Fibroblast of skin of abdomen (primary cell): ENCODE results near the gene SHISAL1.

Source experiments
- DNase-seq: peaks from one replicate; pipeline ENCODE4 v3.0.0-alpha.2; 2013

SHISAL1 gene

GRCh38 chr22:44207173-44207980, 105.4 kb downstream of the SHISAL1 start:
- no peak for DNase-seq

GRCh38 chr22:44206696-44207095, 106.1 kb downstream of the SHISAL1 start:
- DNase-seq, result no peak

GRCh38 chr22:44206330-44206645, 106.5 kb downstream of the SHISAL1 start:
- no peak for DNase-seq

DNA sequence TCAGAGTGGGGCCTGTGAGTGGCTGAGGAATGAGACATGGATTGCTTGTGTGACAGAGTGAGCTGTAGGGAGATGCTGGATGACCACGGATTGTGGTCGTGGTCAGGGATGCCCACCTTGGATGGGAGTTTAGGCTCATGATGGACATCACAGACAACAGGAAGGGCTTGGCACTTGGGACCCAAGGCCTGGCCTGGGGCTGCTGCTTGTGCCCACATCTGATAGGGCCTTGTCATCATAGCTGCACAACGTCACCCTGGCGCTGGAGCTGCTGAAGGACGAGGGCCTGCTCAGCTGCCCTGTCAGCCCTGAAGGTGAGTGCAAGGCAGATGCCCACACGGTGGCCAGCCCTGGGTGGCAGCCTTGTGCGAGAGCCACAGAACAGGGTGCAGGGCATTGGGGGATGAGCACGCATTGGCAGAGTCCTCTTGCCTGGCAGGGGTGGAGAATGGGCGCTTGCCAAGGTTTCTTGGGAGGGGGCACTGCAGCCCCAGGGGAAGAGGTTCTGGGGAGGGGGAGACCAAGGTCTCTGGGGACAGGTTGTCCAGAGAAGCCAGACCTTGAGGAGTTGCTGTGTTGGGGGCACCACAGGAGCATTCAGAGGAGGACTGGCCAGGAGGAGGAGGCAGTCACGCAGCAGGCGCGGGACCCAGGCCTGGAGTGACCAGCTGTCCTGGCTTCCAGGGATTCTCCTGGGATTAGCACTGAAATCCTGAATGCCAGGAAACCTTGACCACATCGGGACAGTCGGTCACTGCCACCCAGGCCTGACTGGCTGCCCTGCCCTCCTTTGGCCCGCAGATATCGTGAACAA, 107.0 kb downstream of the SHISAL1 start:
- DNase-seq, result no peak

DNA sequence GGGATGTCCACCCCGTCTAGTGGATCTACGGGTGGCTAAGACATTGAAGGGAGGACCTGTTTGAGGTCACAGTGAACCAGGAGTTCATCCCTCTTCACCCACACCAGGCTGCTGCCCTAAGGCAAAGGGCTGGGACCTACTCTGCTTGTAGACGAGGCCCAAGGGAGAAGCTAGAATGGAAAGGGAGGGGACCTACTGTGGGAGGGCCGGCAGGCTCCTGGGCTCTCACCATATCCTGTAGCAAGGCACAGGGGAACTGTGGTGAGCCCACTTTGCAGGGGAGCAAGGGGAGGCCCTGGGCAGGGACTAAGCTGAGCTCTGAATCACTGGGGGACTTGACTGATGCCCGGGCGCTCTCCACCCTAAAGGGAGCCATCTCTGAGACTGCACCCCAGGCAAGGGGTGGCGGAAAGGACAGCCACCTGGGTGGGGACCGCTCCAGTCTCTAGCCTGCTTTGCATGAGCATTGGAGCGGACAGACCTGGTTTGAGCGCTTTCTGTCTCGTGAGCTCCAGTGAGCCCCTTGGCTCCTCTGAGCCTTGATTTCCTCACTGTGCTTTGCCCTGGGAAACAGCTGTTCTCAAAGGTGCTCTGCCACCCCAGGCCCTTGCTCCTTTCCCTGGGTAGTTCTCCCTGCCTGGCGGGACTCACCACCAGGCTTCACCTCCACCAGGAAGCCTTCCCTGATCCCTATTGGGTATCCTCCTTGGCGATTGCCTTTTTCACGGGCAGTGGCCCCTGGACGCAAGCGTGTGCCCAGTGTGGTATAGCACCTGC, 107.8 kb downstream of the SHISAL1 start:
- DNase-seq, result no peak

DNA sequence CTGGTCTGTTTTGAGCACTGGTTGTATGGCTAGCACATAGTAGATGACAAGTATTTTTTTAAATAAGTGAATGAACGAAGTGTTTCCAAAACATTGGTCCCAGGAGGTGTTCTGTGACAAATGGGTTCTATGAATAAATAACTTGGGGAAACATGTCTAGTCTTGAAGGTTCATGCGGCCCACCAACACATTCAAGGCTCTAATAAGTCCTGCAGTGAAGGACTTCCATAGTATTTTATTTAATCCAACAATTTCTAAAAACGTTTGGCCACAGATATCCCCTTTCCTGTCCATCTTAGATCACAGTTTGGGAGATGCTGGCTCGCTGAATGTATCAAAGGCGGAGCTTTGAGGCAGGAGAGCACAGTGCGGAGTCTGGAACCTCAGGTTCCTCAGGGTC, 109.5 kb downstream of the SHISAL1 start:
- no peak for DNase-seq

GRCh38 chr22:44202261-44202789, 110.4 kb downstream of the SHISAL1 start:
- peak; percentile 86 for DNase-seq

- DNase-seq, result no peak
Observed at GRCh38 chr22:44201665-44202064, 111.1 kb downstream of the SHISAL1 start.

GRCh38 chr22:44200855-44201550, 111.7 kb downstream of the SHISAL1 start:
- DNase-seq, result no peak

GRCh38 chr22:44200451-44200850, 112.3 kb downstream of the SHISAL1 start:
- DNase-seq, result no peak

- DNase-seq, result no peak
Observed at GRCh38 chr22:44199866-44200265, 112.9 kb downstream of the SHISAL1 start.

DNA sequence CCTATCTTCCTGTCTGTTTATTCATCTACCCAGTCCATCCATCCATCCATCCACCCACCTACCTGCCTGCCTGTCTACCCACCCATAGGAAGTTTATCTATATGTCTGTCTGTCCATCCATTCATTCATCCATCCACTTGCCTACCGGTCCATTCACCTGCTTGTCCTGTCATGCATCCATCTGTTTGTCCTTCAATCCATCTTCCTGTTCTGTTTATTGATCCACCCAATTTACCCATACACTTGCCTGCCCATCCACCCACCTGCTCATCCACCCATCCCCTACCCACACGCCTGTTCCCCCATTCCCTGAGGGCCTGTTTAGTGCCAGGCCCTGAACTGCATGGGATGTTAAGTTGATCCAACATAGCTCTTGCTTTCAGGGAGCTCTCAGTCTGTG, 113.6 kb downstream of the SHISAL1 start:
- DNase-seq, result no peak

GRCh38 chr22:44197271-44197670, 115.5 kb downstream of the SHISAL1 start:
- DNase-seq, result no peak

GRCh38 chr22:44196731-44197131, 116.0 kb downstream of the SHISAL1 start:
- no peak for DNase-seq

DNA sequence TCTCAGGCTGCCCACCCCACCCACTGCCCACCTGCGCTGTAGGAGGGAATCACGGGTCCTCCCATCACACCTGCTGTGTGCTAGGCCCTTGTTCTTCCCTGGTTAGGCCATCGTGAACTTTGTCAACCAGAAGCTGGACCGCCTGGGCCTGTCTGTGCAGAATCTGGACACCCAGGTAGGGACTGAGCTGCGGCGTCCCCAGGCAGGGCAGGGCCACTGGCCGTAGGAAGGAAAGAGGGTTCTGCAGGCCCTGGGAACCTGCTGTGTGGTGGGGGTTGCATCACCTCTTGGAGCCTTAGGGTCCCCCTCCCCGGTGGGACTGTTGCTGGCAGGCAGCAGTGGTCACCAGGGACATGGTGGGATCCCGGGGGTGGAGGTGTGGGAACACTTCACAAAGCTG, 116.5 kb downstream of the SHISAL1 start:
- no peak for DNase-seq

DNA sequence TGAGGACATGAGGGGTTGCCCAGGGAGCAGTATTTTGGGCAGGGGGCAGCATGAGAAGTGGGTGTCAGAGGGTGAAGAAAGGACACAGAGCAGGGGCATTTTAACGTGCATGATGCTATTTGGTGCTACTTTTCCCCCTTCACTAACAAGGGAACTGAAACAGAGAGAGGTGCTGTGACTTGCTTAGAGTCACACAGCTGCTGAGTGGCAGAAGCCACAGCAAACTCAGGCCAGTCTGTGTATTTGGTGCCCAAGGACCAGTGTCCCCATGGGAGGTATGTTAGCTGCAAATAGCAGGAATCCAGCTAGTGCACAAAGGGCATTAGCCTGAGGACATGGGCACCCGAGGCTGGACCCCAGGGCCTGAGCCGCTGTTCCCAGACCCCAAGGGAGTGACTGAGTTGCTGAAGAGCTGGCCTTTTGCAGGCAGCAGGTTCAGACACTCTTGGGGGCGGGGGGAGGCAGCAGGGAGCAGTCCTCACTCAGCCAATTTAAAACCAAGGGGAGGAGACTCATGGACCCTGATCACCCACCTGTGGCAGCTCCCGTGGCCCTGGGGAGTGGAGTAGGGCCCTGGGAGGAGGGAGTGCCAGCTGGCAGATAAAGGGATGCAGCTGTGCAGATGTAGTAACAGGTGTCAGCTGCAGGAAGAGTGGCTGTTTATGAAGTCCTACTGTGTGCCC, 117.4 kb downstream of the SHISAL1 start:
- DNase-seq, result no peak

GRCh38 chr22:44194569-44194968, 118.2 kb downstream of the SHISAL1 start:
- no peak for DNase-seq
